GM12892 (cell line): ENCODE results near the gene USP34.

ENCODE experiments used
- POLR2A ChIP-seq: IDR thresholded peaks from 2 replicates; pipeline ENCODE4 v1.6.1; 2011; ENCODE audit warnings: low read depth, low read length, control low read depth
- POLR2AphosphoS5 ChIP-seq: IDR thresholded peaks from 2 replicates; pipeline ENCODE4 v1.6.1; 2011; ENCODE audit warnings: low read depth, low read length, control low read depth
- TAF1 ChIP-seq: IDR thresholded peaks from 2 replicates; pipeline ENCODE4 v1.6.1; 2011; ENCODE audit warnings: low read depth, mild to moderate bottlenecking, control low read depth, low read length, borderline replicate concordance

- no peak for TF ChIP-seq TAF1
- no peak for TF ChIP-seq POLR2A
- no peak for TF ChIP-seq POLR2AphosphoS5
These were observed 130.6 kb downstream of the USP34 start for GRCh38 chr2:61340242-61340641.
